WTC11 (cell line): Measurements from ENCODE around the gene PNPO.

Experiments used
- ATF2 ChIP-seq: sonication (generic); formaldehyde crosslinking; IDR thresholded peaks from 2 replicates; pipeline ENCODE4 v1.8.1; 2022; ENCODE audit warnings: low read depth, missing genetic modification reagents, borderline replicate concordance
- CBFB ChIP-seq: sonication (generic); formaldehyde crosslinking; IDR thresholded peaks from 2 replicates; pipeline ENCODE4 v1.8.1; 2022; ENCODE audit warnings: mild to moderate bottlenecking, low read depth, missing genetic modification reagents
- ETV6 ChIP-seq: sonication (generic); formaldehyde crosslinking; IDR thresholded peaks from 2 replicates; pipeline ENCODE4 v1.8.1; 2022; ENCODE audit warnings: mild to moderate bottlenecking, missing genetic modification reagents
- FOXK1 ChIP-seq: sonication (generic); formaldehyde crosslinking; IDR thresholded peaks from 2 replicates; pipeline ENCODE4 v1.8.0; 2022; ENCODE audit warnings: mild to moderate bottlenecking, moderate library complexity, missing genetic modification reagents
- JUN ChIP-seq: sonication (generic); formaldehyde crosslinking; IDR thresholded peaks from 2 replicates; pipeline ENCODE4 v1.8.0; 2023; ENCODE audit warnings: mild to moderate bottlenecking, missing genetic modification reagents
- SMAD4 ChIP-seq: sonication (generic); formaldehyde crosslinking; IDR thresholded peaks from 2 replicates; pipeline ENCODE4 v1.8.0; 2022; ENCODE audit warnings: mild to moderate bottlenecking, missing genetic modification reagents
- TEAD4 ChIP-seq: sonication (generic); formaldehyde crosslinking; IDR thresholded peaks from 2 replicates; pipeline ENCODE4 v1.8.0; 2022; ENCODE audit warnings: mild to moderate bottlenecking, missing genetic modification reagents
- USF2 ChIP-seq: sonication (generic); formaldehyde crosslinking; IDR thresholded peaks from 2 replicates; pipeline ENCODE4 v1.8.1; 2023; ENCODE audit warnings: mild to moderate bottlenecking, missing genetic modification reagents, moderate library complexity
- ZNF138 ChIP-seq: sonication (generic); formaldehyde crosslinking; conservative IDR thresholded peaks from 2 replicates; pipeline ENCODE4 v1.8.1; 2022; ENCODE audit warnings: mild to moderate bottlenecking, moderate library complexity, missing genetic modification reagents
- TF ChIP-seq, protein P1 (sequence below): fragments of 200-600 bp; IDR thresholded peaks from 2 replicates; pipeline ENCODE4 v1.8.0; 2022; ENCODE audit warnings: antibody characterized with exemption
- TF ChIP-seq, protein P2 (sequence below): sonication (generic); formaldehyde crosslinking; IDR thresholded peaks from 2 replicates; pipeline ENCODE4 v1.8.0; 2022; ENCODE audit warnings: mild to moderate bottlenecking, missing genetic modification reagents
- TF ChIP-seq, protein P3 (sequence below): sonication (generic); formaldehyde crosslinking; IDR thresholded peaks from 2 replicates; pipeline ENCODE4 v1.8.1; 2022; ENCODE audit warnings: low read depth, mild to moderate bottlenecking, moderate library complexity, missing genetic modification reagents, borderline replicate concordance

DNA sequence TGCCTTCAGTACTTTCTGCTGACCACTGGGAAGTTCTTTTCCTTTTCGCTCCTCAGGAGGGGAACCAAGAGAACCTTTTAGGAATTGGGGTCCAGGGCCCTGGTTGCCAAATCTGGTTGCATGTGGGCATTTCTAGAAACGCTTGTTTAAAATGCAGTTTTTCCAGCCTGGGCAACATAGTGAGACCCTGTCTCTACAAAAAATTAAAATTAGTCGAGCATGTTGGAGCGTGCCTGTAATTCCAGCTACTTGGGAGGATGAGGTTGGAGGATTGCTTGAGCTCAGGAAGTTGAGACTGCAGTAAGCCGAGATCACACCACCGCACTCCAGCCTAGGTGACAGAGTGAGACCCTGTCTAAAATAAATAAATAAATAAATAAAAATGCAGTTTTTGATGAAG, 1.2 kb downstream of the PNPO start:
- TF ChIP-seq USF2, result no peak
- TF ChIP-seq, protein P1, sequence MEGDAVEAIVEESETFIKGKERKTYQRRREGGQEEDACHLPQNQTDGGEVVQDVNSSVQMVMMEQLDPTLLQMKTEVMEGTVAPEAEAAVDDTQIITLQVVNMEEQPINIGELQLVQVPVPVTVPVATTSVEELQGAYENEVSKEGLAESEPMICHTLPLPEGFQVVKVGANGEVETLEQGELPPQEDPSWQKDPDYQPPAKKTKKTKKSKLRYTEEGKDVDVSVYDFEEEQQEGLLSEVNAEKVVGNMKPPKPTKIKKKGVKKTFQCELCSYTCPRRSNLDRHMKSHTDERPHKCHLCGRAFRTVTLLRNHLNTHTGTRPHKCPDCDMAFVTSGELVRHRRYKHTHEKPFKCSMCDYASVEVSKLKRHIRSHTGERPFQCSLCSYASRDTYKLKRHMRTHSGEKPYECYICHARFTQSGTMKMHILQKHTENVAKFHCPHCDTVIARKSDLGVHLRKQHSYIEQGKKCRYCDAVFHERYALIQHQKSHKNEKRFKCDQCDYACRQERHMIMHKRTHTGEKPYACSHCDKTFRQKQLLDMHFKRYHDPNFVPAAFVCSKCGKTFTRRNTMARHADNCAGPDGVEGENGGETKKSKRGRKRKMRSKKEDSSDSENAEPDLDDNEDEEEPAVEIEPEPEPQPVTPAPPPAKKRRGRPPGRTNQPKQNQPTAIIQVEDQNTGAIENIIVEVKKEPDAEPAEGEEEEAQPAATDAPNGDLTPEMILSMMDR, result no peak
- no peak for TF ChIP-seq CBFB (CRISPR knock-in tag)
- no peak for TF ChIP-seq ZNF138 (CRISPR knock-in tag)
- TF ChIP-seq ATF2 (CRISPR knock-in tag), result no peak
- TF ChIP-seq, protein P2, sequence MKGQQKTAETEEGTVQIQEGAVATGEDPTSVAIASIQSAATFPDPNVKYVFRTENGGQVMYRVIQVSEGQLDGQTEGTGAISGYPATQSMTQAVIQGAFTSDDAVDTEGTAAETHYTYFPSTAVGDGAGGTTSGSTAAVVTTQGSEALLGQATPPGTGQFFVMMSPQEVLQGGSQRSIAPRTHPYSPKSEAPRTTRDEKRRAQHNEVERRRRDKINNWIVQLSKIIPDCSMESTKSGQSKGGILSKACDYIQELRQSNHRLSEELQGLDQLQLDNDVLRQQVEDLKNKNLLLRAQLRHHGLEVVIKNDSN (CRISPR knock-in tag), result no peak
- no peak for TF ChIP-seq SMAD4 (CRISPR knock-in tag)
- TF ChIP-seq JUN (CRISPR knock-in tag), result no peak
- TF ChIP-seq, protein P3, sequence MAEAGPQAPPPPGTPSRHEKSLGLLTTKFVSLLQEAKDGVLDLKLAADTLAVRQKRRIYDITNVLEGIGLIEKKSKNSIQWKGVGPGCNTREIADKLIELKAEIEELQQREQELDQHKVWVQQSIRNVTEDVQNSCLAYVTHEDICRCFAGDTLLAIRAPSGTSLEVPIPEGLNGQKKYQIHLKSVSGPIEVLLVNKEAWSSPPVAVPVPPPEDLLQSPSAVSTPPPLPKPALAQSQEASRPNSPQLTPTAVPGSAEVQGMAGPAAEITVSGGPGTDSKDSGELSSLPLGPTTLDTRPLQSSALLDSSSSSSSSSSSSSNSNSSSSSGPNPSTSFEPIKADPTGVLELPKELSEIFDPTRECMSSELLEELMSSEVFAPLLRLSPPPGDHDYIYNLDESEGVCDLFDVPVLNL, result no peak
- no peak for TF ChIP-seq ETV6 (CRISPR knock-in tag)
- no peak for TF ChIP-seq TEAD4 (CRISPR knock-in tag)
- no peak for TF ChIP-seq FOXK1 (CRISPR knock-in tag)
